GM18868 (cell line): ENCODE results near the gene EFTUD2.
"Not testable (repeated sequence)": the region's sequence is repeated elsewhere in the genome, so short reads cannot be mapped to it uniquely, and the experiment has no call there.

ENCODE experiments used
- ATAC-seq: cut with Tn5 transposase; IDR thresholded peaks from one replicate; pipeline ENCODE4 v1.9.1; 2021; ENCODE audit warnings: mild to moderate bottlenecking, moderate library complexity; ENCODE audit not compliant: unreplicated experiment

The EFTUD2 gene

DNA sequence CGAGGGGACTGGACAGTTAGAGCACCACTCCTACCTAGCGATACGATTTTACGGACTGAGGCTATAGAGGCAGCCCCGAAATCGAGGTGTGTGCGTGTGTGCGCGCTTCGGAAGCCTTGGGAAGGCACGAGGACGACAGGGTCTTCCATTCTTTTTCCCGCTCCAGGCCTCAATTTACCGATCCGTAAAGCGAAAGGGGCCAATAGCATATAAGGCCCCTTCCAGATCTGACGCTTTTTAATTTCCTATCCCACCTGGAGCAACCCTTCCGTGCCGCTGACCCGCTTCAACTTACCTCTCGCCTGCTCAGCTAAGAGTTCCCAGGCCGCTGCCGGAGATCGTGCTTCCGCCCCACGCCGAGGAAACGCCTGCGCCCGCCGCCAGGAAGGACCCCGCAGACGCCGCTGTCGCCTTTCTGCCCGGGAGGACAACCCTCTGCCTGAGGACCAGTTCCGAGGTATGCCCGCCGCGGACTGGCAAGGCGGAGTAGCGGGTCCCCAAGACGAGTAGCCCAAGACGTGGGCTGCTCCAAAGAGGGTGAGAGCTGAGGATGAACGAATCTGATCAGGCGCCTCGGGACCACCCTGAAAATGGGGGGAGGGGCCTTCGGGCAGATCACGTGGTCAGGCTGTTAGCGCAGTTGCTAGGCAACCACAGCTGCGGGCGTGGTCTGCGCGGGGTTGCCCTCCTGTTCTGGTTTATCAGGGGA, at the start of gene EFTUD2:
TSS of gene EFTUD2 (minus strand) at position 372 of the 709 bp plus-strand sequence. CDS start 4,924 bp downstream, outside the sequence.
- ATAC-seq, result peak; percentile 75

GRCh38 chr17:44948315-44948795, 49.1 kb upstream of the EFTUD2 start:
- ATAC-seq, result no peak

DNA sequence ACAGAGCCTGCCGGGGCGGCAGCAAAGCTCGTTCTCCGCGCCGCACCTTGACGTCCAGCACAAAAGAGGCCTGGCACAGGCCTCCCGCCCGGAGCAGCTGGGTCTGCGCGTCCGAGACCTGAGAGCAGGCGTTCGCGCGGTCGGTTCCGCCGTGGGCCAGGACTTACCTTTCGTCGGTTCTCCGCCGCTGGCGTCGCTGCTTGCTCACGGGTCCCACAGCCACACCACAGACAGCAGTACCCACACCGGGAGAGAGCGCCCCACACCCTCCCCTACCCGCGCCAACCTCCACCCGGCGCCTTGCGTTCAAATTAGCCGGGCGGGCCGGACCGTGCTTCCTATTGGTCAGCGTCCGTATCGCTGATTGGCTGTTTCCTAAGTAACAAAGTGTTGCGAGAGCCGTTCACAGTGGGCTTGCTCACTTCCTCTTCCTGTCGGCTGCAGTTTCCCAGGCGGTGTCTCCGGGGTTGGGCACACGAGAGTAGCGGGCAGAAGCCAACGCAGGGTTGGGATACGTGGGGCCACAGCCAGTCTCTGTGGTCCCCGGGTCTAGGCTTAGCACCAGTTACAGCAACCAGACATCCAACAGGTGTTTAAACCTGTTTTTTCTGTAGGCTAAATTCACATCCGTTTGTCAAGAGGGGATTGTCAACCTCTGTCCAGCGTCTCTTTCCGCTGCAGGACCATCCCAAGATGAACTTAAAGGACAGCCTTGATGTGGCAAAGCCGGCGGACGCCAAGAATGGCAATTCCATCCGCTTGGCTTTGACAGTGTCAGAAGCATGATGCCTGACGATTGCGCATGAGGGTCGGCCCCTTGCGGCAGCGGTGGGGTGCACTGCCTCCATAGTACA, 48.4 kb upstream of the EFTUD2 start, which contains the start of gene KIF18B:
TSS of gene KIF18B (minus strand) at position 313 of the 854 bp plus-strand sequence. CDS start 11,429 bp downstream, outside the sequence.
- peak; percentile 88 for ATAC-seq

DNA sequence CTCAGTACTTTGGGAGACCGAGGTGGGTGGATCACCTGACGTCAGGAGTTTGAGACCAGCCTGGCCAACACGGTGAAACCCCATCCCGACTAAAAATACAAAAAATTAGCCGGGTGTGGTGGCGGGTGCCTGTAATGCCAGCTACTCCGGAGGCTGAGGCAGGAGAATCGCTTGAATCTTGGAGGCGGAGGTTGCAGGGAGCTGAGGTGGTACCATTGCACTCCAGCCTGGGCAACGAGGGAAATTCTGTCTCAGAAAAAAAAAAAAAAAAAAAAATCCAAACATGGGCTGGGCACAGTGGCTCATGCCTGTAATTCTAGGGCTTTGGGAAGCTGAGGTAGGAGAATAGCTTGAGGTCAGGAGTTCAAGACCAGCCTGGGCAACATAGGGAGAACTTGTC, 46.4 kb upstream of the EFTUD2 start:
- ATAC-seq, result not testable (repeated sequence)

- ATAC-seq, result no peak
Measured at GRCh38 chr17:44942456-44942855, 43.2 kb upstream of the EFTUD2 start.

GRCh38 chr17:44941712-44942331, 42.6 kb upstream of the EFTUD2 start:
- ATAC-seq, result no peak

DNA sequence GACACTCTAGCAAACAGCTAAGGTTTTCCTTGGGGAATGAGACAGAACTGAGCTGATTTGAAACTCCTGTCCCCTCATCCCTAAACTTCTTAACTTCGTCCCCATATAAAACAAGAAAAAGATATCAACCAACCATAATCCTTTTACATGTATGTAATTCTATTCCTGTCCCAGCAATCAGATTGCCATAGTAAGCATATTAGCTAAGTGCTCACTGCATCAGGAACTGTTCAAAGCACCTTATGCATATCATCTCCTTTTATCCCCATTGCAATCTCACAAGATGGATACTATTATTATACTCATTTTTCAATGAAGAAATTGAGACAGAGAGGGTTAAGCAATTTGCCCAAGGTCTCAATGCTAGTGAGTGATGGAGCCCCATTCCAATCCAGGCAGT, 41.5 kb upstream of the EFTUD2 start:
- ATAC-seq, result no peak

GRCh38 chr17:44940317-44940716, 41.1 kb upstream of the EFTUD2 start:
- ATAC-seq, result no peak

GRCh38 chr17:44935116-44935515, 35.9 kb upstream of the EFTUD2 start:
- no peak for ATAC-seq

GRCh38 chr17:44934745-44935105, 35.5 kb upstream of the EFTUD2 start:
- no peak for ATAC-seq

- ATAC-seq, result no peak
Measured at GRCh38 chr17:44933824-44934744, 34.8 kb upstream of the EFTUD2 start.

- no peak for ATAC-seq
Measured at GRCh38 chr17:44932787-44933097, 33.5 kb upstream of the EFTUD2 start.

GRCh38 chr17:44932096-44932786, 33.0 kb upstream of the EFTUD2 start:
- ATAC-seq, result no peak

GRCh38 chr17:44931376-44931775, 32.1 kb upstream of the EFTUD2 start:
- ATAC-seq, result no peak

DNA sequence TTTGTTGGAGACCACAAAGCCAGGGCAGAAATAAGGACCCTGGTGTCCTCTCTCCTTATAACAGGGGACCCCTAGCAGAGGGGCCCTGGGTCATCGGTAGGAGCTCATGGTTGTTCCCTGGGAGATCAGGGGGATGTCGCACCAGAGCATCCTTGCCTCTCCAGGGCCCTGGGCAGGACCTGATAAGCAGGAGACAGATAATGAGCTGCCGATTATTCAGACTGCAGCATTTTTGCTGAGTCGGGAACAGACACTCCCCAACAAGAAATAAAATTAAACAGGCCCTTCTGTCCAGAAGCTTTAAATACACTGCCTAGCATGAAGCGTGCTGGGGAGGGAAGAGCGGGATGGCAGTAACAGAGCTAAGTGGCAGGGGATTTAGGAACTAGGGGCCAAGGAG, 31.4 kb upstream of the EFTUD2 start:
- ATAC-seq, result no peak

- no peak for ATAC-seq
Measured at GRCh38 chr17:44928950-44929720, 29.9 kb upstream of the EFTUD2 start.

- no peak for ATAC-seq
Measured at GRCh38 chr17:44928136-44928535, 28.9 kb upstream of the EFTUD2 start.

GRCh38 chr17:44927696-44928095, 28.5 kb upstream of the EFTUD2 start:
- no peak for ATAC-seq

DNA sequence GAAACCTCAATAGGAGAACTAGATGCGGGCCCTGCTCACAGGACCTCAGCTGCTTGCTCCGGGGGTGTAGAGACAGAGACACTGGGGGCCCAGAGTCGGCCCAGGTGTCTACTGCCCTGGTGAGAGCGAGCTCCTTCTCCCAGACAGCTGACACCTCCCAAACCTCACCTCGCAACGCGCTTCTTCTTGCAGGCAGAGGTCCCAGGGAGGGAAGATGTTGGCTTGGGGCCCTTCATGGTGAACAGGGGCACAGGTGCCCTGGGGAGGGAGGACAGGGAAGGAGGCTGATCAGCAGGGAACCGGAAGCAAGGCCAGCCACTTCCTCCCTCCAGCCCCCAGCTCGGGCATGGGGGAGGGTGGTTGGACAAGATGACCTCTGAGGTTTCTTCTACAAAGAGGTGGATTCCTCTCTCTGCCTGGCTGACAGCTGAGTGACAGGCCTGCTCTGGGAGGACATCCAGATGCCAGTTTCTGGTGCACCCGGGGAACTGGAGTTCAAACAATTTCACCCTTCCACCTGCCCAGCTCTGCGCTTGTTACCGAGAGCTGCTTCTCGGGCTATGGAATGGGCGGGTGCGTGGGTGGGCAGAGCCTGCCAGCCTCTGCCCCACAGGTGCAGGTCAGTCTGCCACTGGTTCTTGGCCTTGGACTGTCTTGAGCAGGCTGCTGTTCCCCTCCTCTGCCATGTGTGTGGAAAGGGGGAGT, 27.7 kb upstream of the EFTUD2 start:
- no peak for ATAC-seq
